HG03558 (cell line): ENCODE data around the gene USP15.
"Not testable (repeated sequence)": the region's sequence is repeated elsewhere in the genome, so short reads cannot be mapped to it uniquely, and the experiment has no call there.

Experiments
- ATAC-seq: cut with Tn5 transposase; IDR thresholded peaks from one replicate; pipeline ENCODE4 v1.9.1; 2021; ENCODE audit warnings: moderate number of reproducible peaks; ENCODE audit not compliant: unreplicated experiment; ENCODE audit errors: extremely low read depth

Gene USP15

GRCh38 chr12:62361048-62361447, 100.8 kb downstream of the USP15 start:
- no peak for ATAC-seq

GRCh38 chr12:62363506-62363905, 103.3 kb downstream of the USP15 start:
- ATAC-seq, result no peak

- not testable (repeated sequence) for ATAC-seq
These were observed 104.5 kb downstream of the USP15 start for GRCh38 chr12:62364697-62365096.

DNA sequence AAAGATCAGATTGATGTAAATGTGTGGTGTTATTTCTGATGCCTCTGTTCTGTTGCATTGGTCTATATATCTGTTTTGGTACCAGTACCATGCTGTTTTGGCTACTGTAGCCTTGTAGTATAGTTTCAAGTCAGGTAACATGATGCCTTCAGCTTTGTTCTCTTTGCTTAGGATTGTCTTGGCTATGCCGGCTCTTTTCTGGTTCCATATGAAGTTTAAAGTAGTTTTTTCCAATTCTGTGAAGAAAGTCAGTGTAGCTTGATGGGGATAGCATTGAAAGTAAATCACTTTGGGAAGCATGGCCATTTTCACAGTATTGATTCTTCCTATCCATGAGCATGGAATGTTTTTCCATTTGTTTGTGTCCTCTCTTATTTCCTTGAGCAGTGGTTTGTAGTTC, 105.6 kb downstream of the USP15 start:
- not testable (repeated sequence) for ATAC-seq

DNA sequence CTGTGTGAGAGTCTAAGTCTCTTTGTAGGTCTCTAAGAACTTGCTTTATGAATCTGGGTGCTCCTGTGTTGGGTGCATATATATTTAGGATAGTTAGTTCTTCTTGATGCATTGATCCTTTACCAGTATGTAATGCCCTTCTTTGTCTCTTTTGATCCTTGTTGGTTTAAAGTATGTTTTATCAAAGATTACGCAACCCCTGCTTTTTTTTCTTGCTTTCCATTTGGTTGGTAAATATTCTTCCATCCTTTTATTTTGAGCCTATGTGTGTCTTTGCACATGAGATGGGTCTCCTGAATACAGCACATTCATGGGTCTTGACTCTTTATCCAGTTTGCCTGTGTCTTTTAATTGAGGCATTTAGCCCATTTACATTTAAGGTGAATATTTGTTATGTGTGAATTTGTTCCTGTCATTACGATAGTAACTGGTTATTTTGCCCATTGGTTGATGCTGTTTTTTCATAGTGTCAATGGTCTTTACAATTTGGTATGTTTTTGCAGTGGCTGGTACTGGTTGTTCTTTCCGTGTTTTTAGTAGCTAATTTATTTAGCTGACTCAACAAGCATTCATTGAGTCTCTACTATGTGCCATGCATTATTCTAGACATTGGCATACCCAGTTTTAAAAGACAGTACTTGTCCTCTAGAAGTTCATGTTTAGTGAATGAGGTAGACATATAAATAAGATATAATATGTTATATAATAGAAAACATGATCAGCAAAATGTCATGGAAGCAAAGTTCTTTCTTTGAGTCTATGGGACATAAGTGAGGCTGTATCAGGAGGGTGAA, 108.4 kb downstream of the USP15 start:
- ATAC-seq, result not testable (repeated sequence)

DNA sequence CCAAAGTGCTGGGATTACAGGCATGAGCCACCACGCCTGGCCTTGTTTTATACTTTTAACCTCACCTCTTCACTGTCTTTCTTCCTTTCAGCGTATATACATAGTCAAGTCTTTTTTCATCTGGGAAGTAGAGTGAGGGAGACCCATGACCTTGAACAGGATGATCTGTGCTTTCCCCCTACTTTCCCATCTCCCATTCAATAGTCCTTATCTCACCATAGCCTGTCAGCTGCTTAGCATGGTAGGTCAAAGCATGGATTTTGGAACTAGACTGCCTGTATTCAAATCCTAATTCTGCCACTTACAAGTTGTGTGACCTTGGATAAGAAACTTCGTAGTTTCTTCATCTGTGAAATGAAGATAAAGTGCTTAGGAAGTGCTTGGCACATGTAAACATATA, 110.0 kb downstream of the USP15 start:
- ATAC-seq, result no peak

GRCh38 chr12:62371661-62372060, 111.5 kb downstream of the USP15 start:
- no peak for ATAC-seq

GRCh38 chr12:62372134-62372533, 111.9 kb downstream of the USP15 start:
- ATAC-seq, result no peak

DNA sequence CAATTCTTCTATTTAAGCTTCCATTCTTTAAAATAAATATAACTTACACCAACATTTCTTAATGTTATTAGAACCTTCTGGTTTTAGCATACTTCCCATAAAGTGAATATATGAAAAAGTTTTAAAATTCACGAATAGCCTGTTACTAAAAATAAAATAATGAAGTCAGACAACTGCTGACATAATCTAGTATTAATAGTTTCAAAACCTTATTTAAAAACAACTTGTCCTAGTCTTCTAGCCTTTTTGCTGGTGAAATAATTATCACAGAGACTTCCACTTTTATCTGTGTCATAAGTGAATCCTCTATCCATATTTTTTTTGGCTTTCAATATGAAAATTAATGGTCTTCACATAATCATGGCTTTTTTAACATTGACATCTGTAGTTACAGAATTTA, 112.6 kb downstream of the USP15 start:
- no peak for ATAC-seq

DNA sequence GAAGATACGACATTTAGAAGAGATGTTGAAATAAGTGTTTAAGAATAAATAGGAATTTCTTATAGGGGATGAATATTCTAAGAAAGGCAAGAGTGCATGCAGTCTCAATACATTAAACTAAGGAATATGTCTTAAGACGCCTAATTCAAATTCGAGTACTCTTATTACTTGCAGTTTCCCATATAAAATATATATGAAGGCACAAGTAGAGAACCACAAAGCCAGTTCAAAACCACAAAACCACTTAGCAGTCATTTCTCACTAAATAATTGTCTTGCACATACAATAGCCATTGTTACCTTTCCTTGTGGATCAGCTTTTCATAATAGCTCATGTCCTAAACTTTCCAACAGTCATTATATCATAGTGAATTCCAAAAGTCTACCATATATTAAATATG, 115.4 kb downstream of the USP15 start:
- no peak for ATAC-seq

DNA sequence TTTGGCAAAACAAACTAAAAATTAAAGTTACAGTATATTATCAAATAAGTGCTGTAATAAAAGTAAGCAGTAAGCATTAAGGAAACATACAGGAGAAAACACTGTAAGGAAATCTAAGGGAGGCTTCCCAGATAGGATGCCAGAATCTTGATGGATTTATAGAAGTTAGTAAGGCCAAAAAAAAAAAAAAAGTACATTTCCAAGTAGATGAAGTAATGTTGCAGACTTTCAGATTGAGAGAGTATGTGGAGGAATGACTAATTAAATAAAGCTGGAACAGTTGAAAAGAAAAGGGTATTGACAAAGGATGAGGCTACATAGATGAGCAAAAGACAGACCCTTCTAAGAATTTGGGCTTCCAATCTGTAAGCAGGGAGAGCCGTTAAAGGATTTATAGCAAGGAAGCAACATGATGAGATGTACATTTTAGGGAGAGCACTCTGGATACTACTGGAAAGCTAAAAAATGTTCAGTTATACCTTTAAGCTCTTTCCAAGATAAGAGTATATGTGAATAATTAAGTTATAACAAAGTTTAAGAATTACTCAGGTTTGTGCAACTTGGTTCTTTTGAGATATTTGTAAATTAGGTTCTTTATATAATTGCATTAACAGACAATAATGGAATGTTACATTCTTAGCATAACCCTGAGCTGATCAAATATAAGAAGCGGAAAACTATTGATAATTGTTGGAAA, 119.0 kb downstream of the USP15 start:
- no peak for ATAC-seq

DNA sequence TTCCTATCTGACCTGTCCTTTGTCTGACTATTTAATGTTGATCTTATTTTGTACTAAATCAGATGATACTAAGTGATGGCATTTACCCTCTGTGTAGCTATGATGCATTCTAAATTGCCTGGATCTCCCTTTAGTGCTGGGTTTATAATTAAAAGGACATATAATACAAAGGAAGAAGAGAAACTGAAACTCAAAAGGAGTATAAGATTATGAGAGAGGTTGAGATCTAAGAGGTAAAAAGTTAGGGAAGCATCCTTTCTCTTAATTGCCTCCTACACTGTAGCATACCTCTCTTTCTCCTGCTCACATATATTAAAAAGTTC, 119.5 kb downstream of the USP15 start:
- ATAC-seq, result no peak

GRCh38 chr12:62382526-62382925, 122.3 kb downstream of the USP15 start:
- ATAC-seq, result no peak

DNA sequence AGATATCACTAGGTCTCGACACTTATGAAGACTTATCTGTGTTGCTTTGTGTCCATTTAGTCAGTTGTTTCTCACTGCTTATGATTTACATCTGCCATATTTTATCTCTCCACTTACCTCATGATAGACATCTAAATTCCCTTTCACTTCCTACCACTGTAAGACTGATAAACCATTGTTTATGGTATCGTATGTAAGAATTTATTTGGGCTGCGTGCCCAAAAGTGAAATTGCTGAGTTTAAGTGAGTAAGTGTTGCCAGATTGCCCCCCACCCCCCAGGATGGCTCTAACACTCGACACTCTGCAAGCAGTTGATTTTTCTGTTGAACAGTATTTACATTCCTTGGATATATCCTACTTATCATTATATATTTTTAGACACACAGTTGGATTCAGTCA, 136.5 kb downstream of the USP15 start:
- ATAC-seq, result no peak

- no peak for ATAC-seq
These were observed 139.9 kb downstream of the USP15 start for GRCh38 chr12:62400135-62400534.

- no peak for ATAC-seq
These were observed 141.4 kb downstream of the USP15 start for GRCh38 chr12:62401631-62402030.

DNA sequence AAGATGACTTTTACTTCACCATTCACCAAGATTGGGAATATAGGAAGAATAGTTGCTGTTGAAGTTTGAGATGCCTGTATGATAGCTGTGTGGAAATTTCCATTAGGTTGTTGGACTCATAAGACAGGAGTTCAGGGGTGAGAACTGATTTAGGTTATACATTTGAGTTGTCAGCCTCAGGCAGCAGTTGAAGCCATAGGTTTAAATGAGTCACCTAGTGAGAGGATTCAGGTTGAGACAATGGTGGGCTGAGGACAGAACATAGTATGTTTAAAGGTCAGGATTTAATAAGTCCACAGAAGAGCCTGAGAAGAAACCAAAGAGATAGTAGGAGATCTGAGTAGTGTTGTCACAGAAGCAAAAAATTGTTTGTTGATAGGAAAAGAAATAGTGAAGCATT, 142.8 kb downstream of the USP15 start:
- no peak for ATAC-seq

DNA sequence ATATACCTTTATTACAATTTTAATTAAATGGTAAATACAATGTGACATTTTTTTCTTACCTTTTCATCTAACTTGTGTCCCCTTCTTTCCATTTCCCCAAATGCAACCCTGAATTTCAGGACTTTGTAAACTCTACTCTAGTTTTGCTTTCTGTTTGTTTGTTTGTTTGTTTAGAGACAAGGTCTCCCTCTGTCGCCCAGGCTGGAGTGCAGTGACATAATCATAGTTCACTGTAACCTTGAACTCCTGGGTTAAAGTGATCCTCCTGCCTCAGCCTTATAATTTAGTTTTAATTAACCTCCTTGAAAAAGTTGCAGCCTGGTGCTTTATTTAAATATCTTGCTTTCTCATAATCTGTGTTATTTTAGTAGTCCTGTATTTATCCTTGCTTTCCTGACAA, 147.4 kb downstream of the USP15 start:
- no peak for ATAC-seq

DNA sequence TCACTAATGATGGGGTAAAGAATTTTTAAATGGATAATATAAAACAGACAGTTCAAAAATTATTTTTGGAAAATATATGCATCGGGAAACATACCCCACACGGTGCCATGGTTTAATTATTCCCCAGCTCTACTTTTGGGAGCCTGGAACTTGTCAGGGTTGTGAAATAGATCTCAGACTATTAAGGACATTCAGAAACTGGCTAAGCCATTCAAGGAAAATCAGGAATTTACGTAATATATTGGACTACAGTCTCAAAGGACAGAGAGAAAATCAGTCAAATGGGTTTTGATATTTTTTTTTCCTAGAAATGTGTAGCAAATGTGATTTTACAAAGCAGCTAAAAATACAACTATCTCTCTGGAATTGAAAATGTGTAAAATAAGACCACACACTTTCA, 148.9 kb downstream of the USP15 start:
- no peak for ATAC-seq

- ATAC-seq, result no peak
These were observed 154.0 kb downstream of the USP15 start for GRCh38 chr12:62414180-62414579.

GRCh38 chr12:62426089-62426488, 165.9 kb downstream of the USP15 start:
- ATAC-seq, result no peak

- no peak for ATAC-seq
These were observed 169.3 kb downstream of the USP15 start for GRCh38 chr12:62429457-62429856.
